HG03066 (cell line): ENCODE measurements around the gene LRCH3.

ENCODE experiments used
- ATAC-seq: cut with Tn5 transposase; IDR thresholded peaks from one replicate; pipeline ENCODE4 v1.9.1; 2021; ENCODE audit warnings: low read depth; ENCODE audit not compliant: unreplicated experiment

The LRCH3 gene

GRCh38 chr3:197830967-197831313, 39.9 kb downstream of the LRCH3 start:
- ATAC-seq = no peak

GRCh38 chr3:197833930-197834715, 43.1 kb downstream of the LRCH3 start:
- ATAC-seq = no peak

GRCh38 chr3:197835509-197835908, 44.5 kb downstream of the LRCH3 start:
- peak; percentile 56 for ATAC-seq

GRCh38 chr3:197836244-197836643, 45.2 kb downstream of the LRCH3 start:
- ATAC-seq = no peak

GRCh38 chr3:197837282-197837681, 46.2 kb downstream of the LRCH3 start:
- ATAC-seq = no peak

- no peak for ATAC-seq
Observed at GRCh38 chr3:197841789-197842188, 50.7 kb downstream of the LRCH3 start.

- ATAC-seq = no peak
Observed at GRCh38 chr3:197846491-197846890, 55.4 kb downstream of the LRCH3 start.

GRCh38 chr3:197847866-197848401, 56.9 kb downstream of the LRCH3 start:
- ATAC-seq = peak; percentile 93

- ATAC-seq = no peak
Observed at GRCh38 chr3:197854596-197855343, 63.7 kb downstream of the LRCH3 start.

- ATAC-seq = no peak
Observed at GRCh38 chr3:197855571-197855970, 64.5 kb downstream of the LRCH3 start.

GRCh38 chr3:197856199-197856816, 65.3 kb downstream of the LRCH3 start:
- no peak for ATAC-seq

- ATAC-seq = no peak
Observed at GRCh38 chr3:197858133-197858532, 67.1 kb downstream of the LRCH3 start.

GRCh38 chr3:197858598-197858997, 67.5 kb downstream of the LRCH3 start:
- no peak for ATAC-seq

- ATAC-seq = no peak
Observed at GRCh38 chr3:197866035-197866434, 75.0 kb downstream of the LRCH3 start.

- no peak for ATAC-seq
Observed at GRCh38 chr3:197873329-197873728, 82.3 kb downstream of the LRCH3 start.

- ATAC-seq = no peak
Observed at GRCh38 chr3:197874064-197874463, 83.0 kb downstream of the LRCH3 start.

GRCh38 chr3:197874653-197875052, 83.6 kb downstream of the LRCH3 start:
- ATAC-seq = no peak

GRCh38 chr3:197877902-197878301, 86.8 kb downstream of the LRCH3 start:
- no peak for ATAC-seq

- ATAC-seq = peak; percentile 52
Observed at GRCh38 chr3:197878427-197878826, 87.4 kb downstream of the LRCH3 start.

- no peak for ATAC-seq
Observed at GRCh38 chr3:197880491-197881269, 89.6 kb downstream of the LRCH3 start.
